Spleen (tissue), 11 donors: ENCODE results near the gene ZIK1. TPM values are rescaled to one million over a fixed set of nuclear protein-coding genes. Genes with fewer than 3 reads are reported as not detected.
A peak's percentile ranks its signal among the peaks of the same experiment; 100 is the strongest.

ENCODE experiments used
- DNase-seq: peaks from one replicate; pipeline ENCODE4 v3.0.0-alpha.2; 2020
- H3K27ac ChIP-seq, 8 donors: fragments of 200-600 bp; sonication (generic) in 7 of 8; 1 replicate in 4 of 8; 2 replicates in 4 of 8; pipeline versions ENCODE4 v1.5.0 to v1.8.0; 2016 to 2021; ENCODE audit warnings: inconsistent platforms in 4 of 8, mild to moderate bottlenecking in 4 of 8, moderate library complexity in 1 of 8
- H3K27me3 ChIP-seq, 7 donors: fragments of 200-600 bp; sonication (generic) in 6 of 7; replicated peaks in 1 of 7; 1 replicate in 4 of 7; 2 replicates in 3 of 7; pipeline versions ENCODE4 v1.5.0 to v1.8.0; 2016 to 2021; ENCODE audit warnings: inconsistent platforms in 3 of 7, mild to moderate bottlenecking in 1 of 7
- H3K36me3 ChIP-seq, 6 donors: fragments of 200-600 bp; sonication (generic) in 5 of 6; 1 replicate in 4 of 6; 2 replicates in 2 of 6; pipeline versions ENCODE4 v1.5.0 to v1.8.0; 2016 to 2021; ENCODE audit warnings: inconsistent platforms in 2 of 6
- H3K4me1 ChIP-seq, 6 donors: fragments of 200-600 bp; sonication (generic) in 5 of 6; 1 replicate in 3 of 6; 2 replicates in 3 of 6; pipeline versions ENCODE4 v1.5.0 to v1.8.0; 2016 to 2021; ENCODE audit warnings: inconsistent platforms in 3 of 6
- H3K4me3 ChIP-seq, 8 donors: fragments of 200-600 bp; sonication (generic) in 7 of 8; 1 replicate in 4 of 8; 2 replicates in 4 of 8; pipeline versions ENCODE4 v1.5.0 to v1.8.0; 2016 to 2021; ENCODE audit warnings: inconsistent platforms in 4 of 8, mild to moderate bottlenecking in 4 of 8, moderate library complexity in 2 of 8
- H3K9me3 ChIP-seq, 8 donors: fragments of 200-600 bp; sonication (generic) in 7 of 8; 1 replicate in 4 of 8; 2 replicates in 4 of 8; pipeline versions ENCODE4 v1.5.0 to v1.8.0; 2016 to 2021; ENCODE audit warnings: inconsistent platforms in 4 of 8
- POLR2A ChIP-seq, 3 donors: fragments of 450-650 bp; IDR thresholded peaks; one replicate each; pipeline ENCODE4 v1.5.1; 2017; ENCODE audit warnings: antibody characterized with exemption in 3 of 3, mild to moderate bottlenecking in 1 of 3
- POLR2AphosphoS5 ChIP-seq, 3 donors: sonication (generic); formaldehyde crosslinking; IDR thresholded peaks; one replicate each; pipeline ENCODE4 v1.5.1; 2017; ENCODE audit warnings: antibody characterized with exemption in 3 of 3
- WGBS, 5 donors: extraction: QIAGEN DNeasy Blood & Tissue Kit in 3 of 5; methylation state at CpG; one replicate each; pipeline versions ENCODE4 v1.1.5 to v1.1.7; 2013 to 2018; 5-methylcytosine and 5-hydroxymethylcytosine counted together
- intact Hi-C: fragments of 100-400 bp; cut with DNase I; formaldehyde crosslinking; loops from one replicate; pipeline ENCODE4 v1.15.0; 2023; ENCODE audit warnings: low total_unique reads
- polyA plus RNA-seq, 3 donors: library from polyadenylated mRNA; stranded (reverse); fragments of 200-250 nt; gene quantifications; one replicate each; pipeline ENCODE4 v1.2.1, GENCODE V29; 2013
- total RNA-seq, 7 donors: library from RNA; depleted of rRNA in 3 of 7; stranded (reverse); fragments of >200 nt in 3 of 7; fragmentation: NEBNext Ultra II Directional in 4 of 7; extraction: Animal tissue kit (Norgen Biotek cat#: 25700) in 4 of 7; gene quantifications; one replicate each; pipeline versions ENCODE4 v1.1.0 to v1.2.1, GENCODE V29; 2016 to 2021
- TF ChIP-seq, protein P1 (sequence below), 11 experiments: fragments of 200-600 bp in 7 of 11; fragments of 450-650 bp in 4 of 11; sonication (generic) in 4 of 11; IDR thresholded peaks in 8 of 11; conservative IDR thresholded peaks in 3 of 11; 1 replicate in 7 of 11; 2 replicates in 4 of 11; pipeline versions ENCODE4 v1.4.0 to v1.8.0; 2016 to 2021; ENCODE audit warnings: antibody characterized with exemption in 11 of 11, inconsistent platforms in 4 of 11, mild to moderate bottlenecking in 1 of 11
- donor health status: healthy with polysubstance abuse.
- donor health status: DM: no; HTN: no; CAD: no; lungs with moderate emphysema.
- donor health status: DM: no; HTN: no; CAD: no.
- donor health status: Bipolar disorder and iron deficiency.
- donor health status: healthy.
- donor health status: DM: no; HTN: no; CAD: no.
- donor health status: DM: yes; HTN: yes; CAD: no.

ZIK1 gene
- total and polyA plus RNA-seq, 10 donors: 3.4 to 12.0 (median 7.0) TPM

DNA sequence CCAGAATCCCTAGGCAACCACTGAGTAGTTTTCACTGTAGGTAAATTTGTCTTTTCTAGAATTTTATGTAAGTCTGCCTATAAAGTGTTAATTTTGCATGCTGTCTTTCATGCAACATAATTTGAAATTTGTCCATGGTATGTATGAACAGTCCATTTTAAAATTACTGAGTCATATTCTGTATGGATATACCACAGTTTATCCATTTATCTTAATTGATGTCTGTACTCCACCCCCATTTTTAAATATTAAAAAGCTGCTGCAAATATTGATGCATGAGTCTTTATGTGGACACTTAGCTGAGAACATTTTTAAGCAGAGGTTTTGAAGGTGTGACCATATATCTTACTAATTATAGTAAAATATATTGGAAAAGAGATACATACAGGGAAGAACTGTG, 39.1 kb downstream of the ZIK1 start:
- no peaks in the 10 kb centered on the region for H3K4me1 ChIP-seq
- TF ChIP-seq, protein P1, sequence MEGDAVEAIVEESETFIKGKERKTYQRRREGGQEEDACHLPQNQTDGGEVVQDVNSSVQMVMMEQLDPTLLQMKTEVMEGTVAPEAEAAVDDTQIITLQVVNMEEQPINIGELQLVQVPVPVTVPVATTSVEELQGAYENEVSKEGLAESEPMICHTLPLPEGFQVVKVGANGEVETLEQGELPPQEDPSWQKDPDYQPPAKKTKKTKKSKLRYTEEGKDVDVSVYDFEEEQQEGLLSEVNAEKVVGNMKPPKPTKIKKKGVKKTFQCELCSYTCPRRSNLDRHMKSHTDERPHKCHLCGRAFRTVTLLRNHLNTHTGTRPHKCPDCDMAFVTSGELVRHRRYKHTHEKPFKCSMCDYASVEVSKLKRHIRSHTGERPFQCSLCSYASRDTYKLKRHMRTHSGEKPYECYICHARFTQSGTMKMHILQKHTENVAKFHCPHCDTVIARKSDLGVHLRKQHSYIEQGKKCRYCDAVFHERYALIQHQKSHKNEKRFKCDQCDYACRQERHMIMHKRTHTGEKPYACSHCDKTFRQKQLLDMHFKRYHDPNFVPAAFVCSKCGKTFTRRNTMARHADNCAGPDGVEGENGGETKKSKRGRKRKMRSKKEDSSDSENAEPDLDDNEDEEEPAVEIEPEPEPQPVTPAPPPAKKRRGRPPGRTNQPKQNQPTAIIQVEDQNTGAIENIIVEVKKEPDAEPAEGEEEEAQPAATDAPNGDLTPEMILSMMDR (IDR thresholded peaks at IDR 0.05 in 8 of 11, conservative IDR thresholded peaks at IDR 0.05 in 3 of 11): no peak
- TF ChIP-seq POLR2AphosphoS5 (IDR thresholded peaks at IDR 0.05): no peak
- TF ChIP-seq POLR2A (IDR thresholded peaks at IDR 0.05): no peak
- peaks cover 42 to 73% (median 57%) of the 10 kb centered on the region in 6 donors for H3K36me3 ChIP-seq
- H3K9me3 ChIP-seq: peaks cover 50 to 100% (median 100%) of the 10 kb centered on the region in 8 donors
- H3K27me3 ChIP-seq: no peaks in the 10 kb centered on the region
- no peak for DNase-seq
- H3K27ac ChIP-seq: no peak overlapping the region
- intact Hi-C loops: no loop called here
- H3K4me3 ChIP-seq: no peak overlapping the region

DNA sequence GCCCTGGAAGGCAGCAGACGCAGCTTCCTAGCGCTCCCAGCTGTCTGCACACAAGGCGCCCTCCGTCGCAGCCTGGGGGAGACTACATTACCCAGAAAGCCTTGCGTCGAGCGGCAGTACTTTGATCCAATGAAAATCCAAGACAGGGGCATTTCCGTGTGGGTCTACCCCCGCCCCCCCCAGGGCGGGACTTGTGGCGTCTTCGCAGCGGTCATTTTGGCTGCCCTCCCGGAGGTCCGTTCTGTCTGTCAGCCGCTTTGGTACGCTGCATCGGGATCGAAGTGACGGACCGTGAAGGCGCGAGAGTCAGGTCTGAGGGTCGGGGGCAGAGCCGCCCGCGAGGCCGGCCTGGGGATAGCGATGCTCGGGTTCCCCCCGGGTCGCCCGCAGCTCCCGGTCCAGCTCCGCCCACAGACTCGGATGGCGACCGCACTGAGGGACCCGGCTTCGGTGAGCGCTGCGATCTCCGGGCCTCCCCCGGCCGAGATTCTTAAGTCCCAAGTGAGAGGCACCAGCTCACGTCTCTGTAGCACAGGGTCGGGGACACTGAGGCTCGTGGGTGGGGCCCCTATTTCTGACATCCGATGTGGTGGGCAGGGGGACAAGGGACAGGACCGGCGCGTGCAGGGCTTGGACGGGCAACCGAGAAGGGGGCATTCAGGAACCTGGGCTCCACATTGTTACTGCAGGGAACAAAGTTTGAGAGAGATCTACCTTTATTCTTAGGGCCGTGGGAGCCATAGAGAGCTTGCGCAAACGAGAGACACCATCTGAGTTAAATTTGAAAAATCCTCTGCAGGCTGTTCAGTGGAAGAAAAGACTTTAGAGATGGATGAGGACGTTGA, 49.3 kb downstream of the ZIK1 start, which contains the start of gene ZNF211:
Gene ZNF211 (plus strand): TSS at position 182 of the 845 bp plus-strand sequence. CDS start 179 bp downstream, at position 361.
- 2 to 5% (median 2%) methylated on average over 25 to 59 of the region's 59 CpGs for WGBS, 5 donors
- Histone ChIP-seq H3K4me1 (peaks cover 12 to 24% (median 19%) of the 10 kb centered on the region in 6 donors), H3K4me3 (peak within 1 kb of the TSS; percentile 72 to 93 (median 84)), H3K9me3 (peaks cover 7 to 60% (median 49%) of the 10 kb centered on the region in 8 donors), H3K27me3 (no peaks in the 10 kb centered on the region), H3K36me3 (peaks cover 0 to 47% (median 37%) of the 10 kb centered on the region in 6 donors), H3K27ac (peak within 1 kb of the TSS; percentile 78 to 90 (median 88))
- TF ChIP-seq POLR2A (IDR thresholded peaks at IDR 0.05) (no peak), POLR2AphosphoS5 (IDR thresholded peaks at IDR 0.05) (peak; percentile 84 to 88 (median 86))
- TF ChIP-seq, protein P1 (IDR thresholded peaks at IDR 0.05 in 8 of 11, conservative IDR thresholded peaks at IDR 0.05 in 3 of 11): peak in 2 of 11 experiments; percentile 6 to 10
- DNase-seq: peak; percentile 93
- intact Hi-C loops: no loop called here

DNA sequence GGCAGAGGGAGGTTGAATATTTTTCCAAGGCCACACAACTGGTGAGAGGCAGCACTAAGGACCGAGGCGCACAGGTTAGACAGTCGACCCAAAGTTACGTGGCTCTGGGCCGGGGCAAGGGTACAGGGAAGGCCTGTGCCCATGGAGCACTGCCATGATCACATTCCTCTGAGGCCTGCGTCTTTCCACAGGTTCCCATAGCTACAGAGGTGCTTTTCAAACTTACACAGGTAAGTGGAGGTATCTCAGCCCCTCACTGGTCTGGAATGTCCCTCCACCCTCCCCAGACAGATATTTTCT, 49.8 kb downstream of the ZIK1 start:
- peak overlapping the region in 5 of 8 donors; percentile 83 to 90 (median 88) for H3K27ac ChIP-seq
- intact Hi-C loops: no loop called here
- H3K9me3 ChIP-seq: peaks cover 9 to 60% (median 50%) of the 10 kb centered on the region in 8 donors
- DNase-seq: peak; percentile 68
- TF ChIP-seq, protein P1 (IDR thresholded peaks at IDR 0.05 in 8 of 11, conservative IDR thresholded peaks at IDR 0.05 in 3 of 11): no peak
- TF ChIP-seq POLR2AphosphoS5 (IDR thresholded peaks at IDR 0.05): no peak
- no peak for TF ChIP-seq POLR2A (IDR thresholded peaks at IDR 0.05)
- no peaks in the 10 kb centered on the region for H3K27me3 ChIP-seq
- 66 to 79% (median 76%) methylated on average over 6 of the region's 6 CpGs for WGBS, 5 donors
- H3K4me3 ChIP-seq: peak overlapping the region; percentile 72 to 93 (median 84)
- H3K36me3 ChIP-seq: peaks cover 0 to 53% (median 43%) of the 10 kb centered on the region in 6 donors
- peaks cover 12 to 24% (median 19%) of the 10 kb centered on the region in 6 donors for H3K4me1 ChIP-seq

DNA sequence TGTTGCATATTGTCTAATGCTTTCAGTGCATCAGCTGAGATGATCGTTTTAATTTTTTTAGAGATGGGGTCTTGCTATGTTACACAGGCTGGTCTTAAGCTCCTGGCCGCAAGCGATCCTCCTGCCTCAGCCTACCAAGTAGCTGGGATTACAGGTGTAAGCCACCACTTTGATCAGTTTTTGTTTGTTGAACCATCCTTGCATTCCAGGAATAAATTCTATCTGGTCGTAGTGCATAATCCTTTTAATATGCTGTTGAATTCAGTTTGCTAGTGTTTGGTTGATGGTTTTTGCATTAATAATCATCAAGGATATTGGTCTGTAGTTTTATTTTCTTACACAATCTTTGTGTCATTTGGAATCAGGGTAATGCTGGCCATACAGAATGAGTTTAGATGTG, 53.4 kb downstream of the ZIK1 start:
- peaks cover 17 to 81% (median 75%) of the 10 kb centered on the region in 8 donors for H3K9me3 ChIP-seq

More for the DNA sequence above, 53.4 kb downstream of the ZIK1 start:
- Histone ChIP-seq H3K4me1 (peaks cover 12 to 22% (median 18%) of the 10 kb centered on the region in 6 donors), H3K27me3 (no peaks in the 10 kb centered on the region), H3K27ac (no peak overlapping the region), H3K36me3 (peaks cover 9 to 81% (median 79%) of the 10 kb centered on the region in 6 donors), H3K4me3 (no peak overlapping the region)
- intact Hi-C loops: no loop called here
- peak; percentile 15 for DNase-seq
- TF ChIP-seq, protein P1 (IDR thresholded peaks at IDR 0.05 in 8 of 11, conservative IDR thresholded peaks at IDR 0.05 in 3 of 11): no peak
- TF ChIP-seq POLR2AphosphoS5 (IDR thresholded peaks at IDR 0.05) (no peak), POLR2A (IDR thresholded peaks at IDR 0.05) (no peak)
- 92 to 99% (median 97%) methylated on average over 4 of the region's 4 CpGs for WGBS, 5 donors
